HepG2 (cell line): ENCODE data around the gene ZNF23. TPM values are rescaled to one million over a fixed set of nuclear protein-coding genes. Genes with fewer than 3 reads are reported as not detected.

Experiments used
- ADNP ChIP-seq: sonication (generic); formaldehyde crosslinking; IDR thresholded peaks from 2 replicates; pipeline ENCODE4 v1.4.0; 2020; ENCODE audit warnings: missing genetic modification reagents
- DR1 ChIP-seq: sonication (generic); formaldehyde crosslinking; IDR thresholded peaks from 2 replicates; pipeline ENCODE4 v1.8.0; 2021; ENCODE audit warnings: mild to moderate bottlenecking, missing genetic modification reagents, inconsistent platforms
- FOXA3 ChIP-seq: IDR thresholded peaks from 2 replicates; pipeline ENCODE4 v1.6.1; 2016; ENCODE audit warnings: missing genetic modification reagents, missing compliant biosample characterization
- HNRNPL ChIP-seq: fragments of 200-400 bp; formaldehyde crosslinking; IDR thresholded peaks from 2 replicates; pipeline ENCODE4 v1.6.1; 2017; ENCODE audit warnings: mild to moderate bottlenecking, low read depth, low read length
- IKZF1 ChIP-seq: fragments of 450-650 bp; IDR thresholded peaks from 2 replicates; pipeline ENCODE4 v1.7.1; 2016
- PAX8 ChIP-seq: sonication (generic); formaldehyde crosslinking; IDR thresholded peaks from 2 replicates; pipeline ENCODE4 v1.8.0; 2022; ENCODE audit warnings: mild to moderate bottlenecking, missing genetic modification reagents, borderline replicate concordance
- RFX1 ChIP-seq: fragments of 450-650 bp; IDR thresholded peaks from 2 replicates; pipeline ENCODE4 v1.6.1; 2017
- RNF2 ChIP-seq: fragments of 450-650 bp; conservative IDR thresholded peaks from 2 replicates; pipeline ENCODE4 v1.6.1; 2016; ENCODE audit warnings: low read depth
- SAP130 ChIP-seq: IDR thresholded peaks from 2 replicates; pipeline ENCODE4 v1.6.1; 2016; ENCODE audit warnings: low read depth
- TBL1XR1 ChIP-seq: fragments of 150-350 bp; IDR thresholded peaks from 2 replicates; pipeline ENCODE4 v1.6.1; 2014; ENCODE audit warnings: borderline replicate concordance, low read length; ENCODE audit not compliant: partially characterized antibody
- TMF1 ChIP-seq: sonication (generic); formaldehyde crosslinking; IDR thresholded peaks from 2 replicates; pipeline ENCODE4 v1.8.1; 2022; ENCODE audit warnings: low read depth, missing genetic modification reagents
- TRIM24 ChIP-seq: sonication (generic); formaldehyde crosslinking; IDR thresholded peaks from 2 replicates; pipeline ENCODE4 v1.8.0; 2022; ENCODE audit warnings: mild to moderate bottlenecking, missing genetic modification reagents
- WIZ ChIP-seq: sonication (generic); formaldehyde crosslinking; IDR thresholded peaks from 2 replicates; pipeline ENCODE4 v1.5.1; 2020; ENCODE audit warnings: mild to moderate bottlenecking, missing genetic modification reagents
- YY1 ChIP-seq: IDR thresholded peaks from 2 replicates; pipeline ENCODE4 v1.6.1; 2011; ENCODE audit warnings: low read length, low read depth, moderate library complexity, mild to moderate bottlenecking; ENCODE audit not compliant: insufficient read depth, insufficient replicate concordance
- ZKSCAN5 ChIP-seq: sonication (generic); formaldehyde crosslinking; IDR thresholded peaks from 2 replicates; pipeline ENCODE4 v1.5.1; 2020; ENCODE audit warnings: mild to moderate bottlenecking, missing genetic modification reagents
- ZNF337 ChIP-seq: sonication (generic); formaldehyde crosslinking; IDR thresholded peaks from 2 replicates; pipeline ENCODE4 v1.5.1; 2020; ENCODE audit warnings: missing genetic modification reagents, low read depth, mild to moderate bottlenecking, borderline replicate concordance
- ZNF441 ChIP-seq: sonication (generic); formaldehyde crosslinking; IDR thresholded peaks from 2 replicates; pipeline ENCODE4 v1.7.0; 2021; ENCODE audit warnings: missing genetic modification reagents, borderline replicate concordance
- polyA plus RNA-seq, 8 experiments: library from polyadenylated mRNA; depleted of rRNA in 3 of 8; stranded (reverse) in 7 of 8; unstranded in 1 of 8; fragments of >200 nt; fragmentation: Illumina TruSeq in 4 of 8; extraction: Trizol in 4 of 8; gene quantifications; 2 replicates each; pipeline versions ENCODE4 v1.2.1 to v1.2.3, GENCODE V29; 2011 to 2016; ENCODE audit warnings: low read depth in 4 of 8, missing spikeins in 1 of 8, mixed read lengths in 1 of 8; ENCODE audit not compliant: insufficient read depth in 1 of 8
- total RNA-seq, 5 experiments: library from RNA; depleted of rRNA; stranded (reverse); fragments of >200 nt; fragmentation: Illumina TruSeq; extraction: Trizol; gene quantifications; 2 replicates each; pipeline ENCODE4 v1.2.3, GENCODE V29; 2016; ENCODE audit warnings: low read depth in 1 of 5
- TF ChIP-seq, protein P1 (sequence below), 2 experiments: IDR thresholded peaks; 2 replicates each; pipeline ENCODE4 v1.6.1; 2011 to 2012; ENCODE audit warnings: low read length in 2 of 2, borderline replicate concordance in 1 of 2, low read depth in 1 of 2, mild to moderate bottlenecking in 1 of 2, moderate library complexity in 1 of 2
- TF ChIP-seq, protein P2 (sequence below): sonication (generic); formaldehyde crosslinking; IDR thresholded peaks from 2 replicates; pipeline ENCODE4 v1.4.0; 2020; ENCODE audit warnings: mild to moderate bottlenecking, missing genetic modification reagents
- TF ChIP-seq, protein P3 (sequence below): IDR thresholded peaks from 2 replicates; pipeline ENCODE4 v1.6.1; 2012; ENCODE audit warnings: inconsistent platforms
- TF ChIP-seq, protein P4 (sequence below): IDR thresholded peaks from 2 replicates; pipeline ENCODE4 v1.6.1; 2016; ENCODE audit warnings: missing genetic modification reagents, missing compliant biosample characterization
- TF ChIP-seq, protein P5 (sequence below): sonication (generic); formaldehyde crosslinking; IDR thresholded peaks from 2 replicates; pipeline ENCODE4 v1.4.0; 2020; ENCODE audit warnings: missing genetic modification reagents, borderline replicate concordance

Gene ZNF23
- total and polyA plus RNA-seq, 2 of the 13 experiments (the other 11 are each of a cell fraction or from before 2014, with no cell fraction given), result 8.6 to 12.2 TPM

DNA sequence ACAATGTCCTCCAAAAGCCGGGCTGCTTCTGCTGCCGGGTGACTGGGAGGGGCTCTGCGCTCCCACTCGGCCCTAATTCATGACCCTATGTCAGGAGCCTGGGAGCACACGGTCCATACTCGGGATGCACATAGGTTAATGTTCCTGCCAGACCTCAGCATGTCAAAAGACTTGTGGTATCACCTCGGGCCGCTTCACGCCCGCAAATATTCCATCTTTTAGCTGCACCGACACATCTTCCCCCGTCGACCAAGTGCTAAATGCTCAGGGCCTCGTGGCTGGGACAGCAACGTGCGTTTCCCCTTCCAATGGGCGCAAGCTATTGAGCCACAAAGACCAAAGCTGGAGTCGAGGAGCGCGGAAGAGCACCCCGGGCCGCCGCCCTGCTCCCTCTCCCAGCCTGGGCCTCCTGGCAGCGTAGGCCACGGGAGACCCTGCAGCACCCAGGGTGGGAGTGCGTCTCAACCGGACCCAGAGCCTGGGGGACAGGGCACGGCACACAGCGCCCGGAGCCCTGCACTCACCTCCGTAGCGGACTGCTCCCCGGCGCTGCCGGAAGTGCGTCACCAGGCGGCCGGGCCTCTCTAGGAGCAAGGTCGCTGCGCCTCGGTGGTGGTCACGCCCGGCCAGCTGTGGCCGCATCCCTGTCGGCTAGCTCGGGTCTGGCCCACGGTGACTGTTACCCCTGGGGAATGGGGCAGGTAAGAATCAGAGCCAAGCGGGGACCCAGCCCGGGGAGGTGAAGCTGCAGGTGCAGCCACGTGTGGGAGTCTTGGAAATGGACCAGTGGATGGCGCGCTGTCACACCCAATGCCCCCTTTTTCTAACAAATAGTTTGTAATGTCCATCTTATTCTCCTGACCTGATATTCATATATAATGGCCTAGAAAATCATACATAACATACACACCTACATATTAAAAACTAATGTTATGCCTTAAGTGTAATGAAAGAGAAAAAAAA, at the start of gene ZNF23 (continued):
- TF ChIP-seq, protein P1, sequence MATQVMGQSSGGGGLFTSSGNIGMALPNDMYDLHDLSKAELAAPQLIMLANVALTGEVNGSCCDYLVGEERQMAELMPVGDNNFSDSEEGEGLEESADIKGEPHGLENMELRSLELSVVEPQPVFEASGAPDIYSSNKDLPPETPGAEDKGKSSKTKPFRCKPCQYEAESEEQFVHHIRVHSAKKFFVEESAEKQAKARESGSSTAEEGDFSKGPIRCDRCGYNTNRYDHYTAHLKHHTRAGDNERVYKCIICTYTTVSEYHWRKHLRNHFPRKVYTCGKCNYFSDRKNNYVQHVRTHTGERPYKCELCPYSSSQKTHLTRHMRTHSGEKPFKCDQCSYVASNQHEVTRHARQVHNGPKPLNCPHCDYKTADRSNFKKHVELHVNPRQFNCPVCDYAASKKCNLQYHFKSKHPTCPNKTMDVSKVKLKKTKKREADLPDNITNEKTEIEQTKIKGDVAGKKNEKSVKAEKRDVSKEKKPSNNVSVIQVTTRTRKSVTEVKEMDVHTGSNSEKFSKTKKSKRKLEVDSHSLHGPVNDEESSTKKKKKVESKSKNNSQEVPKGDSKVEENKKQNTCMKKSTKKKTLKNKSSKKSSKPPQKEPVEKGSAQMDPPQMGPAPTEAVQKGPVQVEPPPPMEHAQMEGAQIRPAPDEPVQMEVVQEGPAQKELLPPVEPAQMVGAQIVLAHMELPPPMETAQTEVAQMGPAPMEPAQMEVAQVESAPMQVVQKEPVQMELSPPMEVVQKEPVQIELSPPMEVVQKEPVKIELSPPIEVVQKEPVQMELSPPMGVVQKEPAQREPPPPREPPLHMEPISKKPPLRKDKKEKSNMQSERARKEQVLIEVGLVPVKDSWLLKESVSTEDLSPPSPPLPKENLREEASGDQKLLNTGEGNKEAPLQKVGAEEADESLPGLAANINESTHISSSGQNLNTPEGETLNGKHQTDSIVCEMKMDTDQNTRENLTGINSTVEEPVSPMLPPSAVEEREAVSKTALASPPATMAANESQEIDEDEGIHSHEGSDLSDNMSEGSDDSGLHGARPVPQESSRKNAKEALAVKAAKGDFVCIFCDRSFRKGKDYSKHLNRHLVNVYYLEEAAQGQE (IDR thresholded peaks at IDR 0.05; ENCODE audit: borderline replicate concordance in 1 of 2, low read depth in 1 of 2, low read length in 2 of 2), result peak in 1 of 2 experiments; percentile 77; a peak in 3 of 4 replicates
- TF ChIP-seq, protein P2, sequence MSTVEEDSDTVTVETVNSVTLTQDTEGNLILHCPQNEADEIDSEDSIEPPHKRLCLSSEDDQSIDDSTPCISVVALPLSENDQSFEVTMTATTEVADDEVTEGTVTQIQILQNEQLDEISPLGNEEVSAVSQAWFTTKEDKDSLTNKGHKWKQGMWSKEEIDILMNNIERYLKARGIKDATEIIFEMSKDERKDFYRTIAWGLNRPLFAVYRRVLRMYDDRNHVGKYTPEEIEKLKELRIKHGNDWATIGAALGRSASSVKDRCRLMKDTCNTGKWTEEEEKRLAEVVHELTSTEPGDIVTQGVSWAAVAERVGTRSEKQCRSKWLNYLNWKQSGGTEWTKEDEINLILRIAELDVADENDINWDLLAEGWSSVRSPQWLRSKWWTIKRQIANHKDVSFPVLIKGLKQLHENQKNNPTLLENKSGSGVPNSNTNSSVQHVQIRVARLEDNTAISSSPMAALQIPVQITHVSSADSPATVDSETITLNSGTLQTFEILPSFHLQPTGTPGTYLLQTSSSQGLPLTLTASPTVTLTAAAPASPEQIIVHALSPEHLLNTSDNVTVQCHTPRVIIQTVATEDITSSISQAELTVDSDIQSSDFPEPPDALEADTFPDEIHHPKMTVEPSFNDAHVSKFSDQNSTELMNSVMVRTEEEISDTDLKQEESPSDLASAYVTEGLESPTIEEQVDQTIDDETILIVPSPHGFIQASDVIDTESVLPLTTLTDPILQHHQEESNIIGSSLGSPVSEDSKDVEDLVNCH (CRISPR knock-in tag), result no peak
- no peak for TF ChIP-seq TRIM24 (CRISPR knock-in tag)
- TF ChIP-seq, protein P3, sequence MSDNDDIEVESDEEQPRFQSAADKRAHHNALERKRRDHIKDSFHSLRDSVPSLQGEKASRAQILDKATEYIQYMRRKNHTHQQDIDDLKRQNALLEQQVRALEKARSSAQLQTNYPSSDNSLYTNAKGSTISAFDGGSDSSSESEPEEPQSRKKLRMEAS, result peak; percentile 89
- peak; percentile 75 for TF ChIP-seq FOXA3 (CRISPR knock-in tag)
- peak; percentile 89; the same call in 1 of the 2 replicates for TF ChIP-seq WIZ (CRISPR knock-in tag)
- TF ChIP-seq ZKSCAN5 (CRISPR knock-in tag), result peak; percentile 99
- TF ChIP-seq, protein P4, sequence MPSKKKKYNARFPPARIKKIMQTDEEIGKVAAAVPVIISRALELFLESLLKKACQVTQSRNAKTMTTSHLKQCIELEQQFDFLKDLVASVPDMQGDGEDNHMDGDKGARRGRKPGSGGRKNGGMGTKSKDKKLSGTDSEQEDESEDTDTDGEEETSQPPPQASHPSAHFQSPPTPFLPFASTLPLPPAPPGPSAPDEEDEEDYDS (CRISPR knock-in tag), result peak; percentile 77
- TF ChIP-seq ADNP (CRISPR knock-in tag), result no peak
- no peak for TF ChIP-seq RFX1
- TF ChIP-seq, protein P5, sequence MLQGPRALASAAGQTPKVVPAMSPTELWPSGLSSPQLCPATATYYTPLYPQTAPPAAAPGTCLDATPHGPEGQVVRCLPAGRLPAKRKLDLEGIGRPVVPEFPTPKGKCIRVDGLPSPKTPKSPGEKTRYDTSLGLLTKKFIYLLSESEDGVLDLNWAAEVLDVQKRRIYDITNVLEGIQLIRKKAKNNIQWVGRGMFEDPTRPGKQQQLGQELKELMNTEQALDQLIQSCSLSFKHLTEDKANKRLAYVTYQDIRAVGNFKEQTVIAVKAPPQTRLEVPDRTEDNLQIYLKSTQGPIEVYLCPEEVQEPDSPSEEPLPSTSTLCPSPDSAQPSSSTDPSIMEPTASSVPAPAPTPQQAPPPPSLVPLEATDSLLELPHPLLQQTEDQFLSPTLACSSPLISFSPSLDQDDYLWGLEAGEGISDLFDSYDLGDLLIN (CRISPR knock-in tag), result 0 out of 2 replicates have a peak, but pooled peaks have one; percentile 31
- peak; percentile 55 for TF ChIP-seq TBL1XR1
- TF ChIP-seq ZNF337 (CRISPR knock-in tag), result peak; percentile 70; the same call in 1 of the 2 replicates
- TF ChIP-seq DR1 (CRISPR knock-in tag), result peak; percentile 88
- peak; percentile 99 for TF ChIP-seq SAP130 (CRISPR knock-in tag)
- TF ChIP-seq TMF1 (CRISPR knock-in tag), result peak; percentile 42; the same call in 1 of the 2 replicates
- no peak; the same call in 1 of the 2 replicates for TF ChIP-seq ZNF441 (CRISPR knock-in tag)
- peak; percentile 64; the same call in 1 of the 2 replicates for TF ChIP-seq HNRNPL
- peak; percentile 82; the same call in 1 of the 2 replicates for TF ChIP-seq RNF2
- no peak for TF ChIP-seq IKZF1
- peak; percentile 81 for TF ChIP-seq YY1
- TF ChIP-seq PAX8 (CRISPR knock-in tag), result no peak
